ENCODE data around the gene CD19.
"Not testable (repeated sequence)": the region's sequence is repeated elsewhere in the genome, so short reads cannot be mapped to it uniquely, and the experiment has no call there.

The CD19 gene

DNA sequence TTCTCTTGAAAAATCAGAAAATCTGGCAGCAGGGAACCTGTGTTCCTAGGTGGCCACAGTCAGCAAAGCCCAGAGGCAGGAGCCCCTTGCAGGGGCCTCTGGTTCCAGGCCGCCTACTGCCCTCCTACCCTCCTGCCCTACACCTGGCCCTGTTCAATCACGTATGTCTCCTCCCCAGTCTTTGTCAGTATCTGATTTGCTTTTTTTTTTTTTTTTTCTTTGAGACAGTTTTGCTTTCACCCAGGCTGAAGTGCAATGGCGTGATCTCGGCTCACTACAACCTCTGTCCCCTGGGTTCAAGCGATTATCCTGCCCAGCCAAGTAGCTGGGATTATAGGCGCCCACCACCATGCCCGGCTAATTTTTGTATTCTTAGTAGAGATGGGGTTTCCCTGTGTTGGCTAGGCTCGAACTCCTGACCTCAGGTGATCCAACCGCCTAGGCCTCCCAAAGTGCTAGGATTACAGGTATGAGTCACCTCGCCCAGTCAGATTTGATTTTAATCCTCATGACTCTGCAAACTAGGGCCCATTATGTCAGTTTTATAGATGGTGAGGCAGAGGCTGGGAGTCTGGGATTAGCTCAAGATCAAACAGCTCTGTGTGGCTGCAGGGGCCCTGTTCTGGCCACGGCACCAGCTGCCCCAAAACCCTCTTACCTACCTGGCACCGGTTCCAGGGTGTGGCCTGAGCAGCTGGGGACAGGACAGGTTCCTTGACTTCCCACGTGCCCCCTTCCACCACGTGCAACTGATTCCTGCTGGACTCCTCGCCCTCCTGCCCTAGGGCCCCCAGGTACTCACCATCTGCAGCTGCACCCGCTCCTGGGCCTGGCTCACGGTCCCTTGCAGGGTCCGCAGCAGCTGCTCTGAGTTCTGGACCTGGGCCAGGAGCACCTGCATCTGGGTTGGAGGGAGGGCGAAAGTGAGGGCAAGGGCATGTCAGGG is 21.4 kb upstream of the CD19 start:
- no peak for DNase-seq (ENCODE audit: low read depth)

DNA sequence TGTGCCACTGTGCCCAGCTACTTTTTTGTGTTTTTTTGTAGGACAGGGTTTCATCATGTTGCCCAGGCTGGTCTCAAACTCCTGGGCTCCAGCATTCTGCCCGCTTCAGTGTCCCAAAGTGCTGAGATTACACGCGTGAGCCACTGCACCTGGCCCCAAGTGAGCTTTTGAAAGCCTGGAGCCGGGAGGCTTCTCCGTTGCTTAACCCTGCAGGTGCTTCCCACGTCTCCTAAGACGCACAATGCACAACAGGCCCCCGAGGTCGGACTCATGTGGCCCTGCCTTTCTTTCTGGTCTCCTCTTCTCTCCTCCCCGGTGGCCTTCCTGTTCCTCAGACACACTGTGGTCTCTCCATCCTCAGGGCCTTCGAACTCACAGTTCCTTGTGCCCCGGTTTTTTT is 19.2 kb upstream of the CD19 start:
- no peak for DNase-seq (ENCODE audit: low read depth)

DNA sequence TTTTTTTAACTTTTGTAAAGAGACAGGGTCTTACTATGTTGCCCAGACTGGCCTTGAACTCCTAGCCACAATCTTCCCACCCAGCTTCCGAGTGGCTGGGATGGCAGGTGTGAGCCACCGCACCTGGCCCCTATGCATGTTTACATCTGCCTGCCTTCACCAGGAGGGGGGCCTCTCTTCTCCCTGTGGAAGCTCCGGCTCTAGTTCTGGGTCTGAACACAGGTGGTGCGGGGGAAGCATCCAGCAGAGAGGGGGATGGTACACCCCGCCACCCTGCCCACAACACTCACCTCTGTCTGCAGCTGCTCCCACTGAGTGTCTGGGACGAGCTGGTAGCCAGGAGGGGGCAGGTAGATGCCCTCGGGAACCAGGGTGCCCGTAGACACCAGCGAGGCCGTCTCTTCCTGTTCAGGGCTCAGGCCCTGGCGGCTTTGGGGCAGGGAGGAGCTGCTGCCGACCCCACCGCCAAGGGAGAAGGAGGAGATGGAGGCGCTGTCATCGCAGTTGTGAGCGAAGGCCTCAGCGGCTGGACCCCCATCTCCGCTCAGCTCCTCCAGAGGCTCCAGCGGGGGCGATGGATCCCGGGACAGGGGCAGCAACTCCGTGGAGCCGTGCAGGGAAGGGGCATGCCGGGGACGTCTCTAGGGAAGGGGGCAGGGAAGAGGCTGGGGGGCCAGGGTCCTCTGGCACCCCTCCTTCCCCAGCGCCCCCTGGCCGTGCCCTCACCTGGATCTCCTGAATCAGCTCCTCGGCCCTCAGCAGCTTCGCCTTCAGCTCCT is 17.6 kb upstream of the CD19 start:
- DNase-seq (ENCODE audit: low read depth), result no peak

GRCh38 chr16:28915181-28915580 is 16.6 kb upstream of the CD19 start:
- DNase-seq (ENCODE audit: low read depth), result peak; percentile 54

DNA sequence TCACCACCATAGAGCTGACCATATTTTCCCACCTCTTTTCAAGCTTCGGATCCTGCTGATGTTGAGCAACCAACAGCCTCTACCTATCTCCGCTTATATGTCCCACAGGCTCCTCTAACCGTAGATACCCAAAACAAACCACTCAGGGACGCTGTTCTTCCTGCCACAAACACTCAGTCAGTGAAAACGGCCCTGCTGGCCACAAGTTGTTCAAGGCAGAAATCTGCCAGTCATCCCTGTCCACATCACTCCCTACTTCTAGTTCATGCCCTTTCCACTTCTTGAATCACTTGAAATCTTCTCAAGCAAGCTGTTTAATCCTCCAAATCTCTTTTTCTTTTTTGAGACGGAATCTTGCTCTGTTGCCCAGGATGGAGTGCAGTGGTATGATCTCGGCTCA is 14.7 kb upstream of the CD19 start:
- DNase-seq (ENCODE audit: low read depth), result no peak

GRCh38 chr16:28918698-28919097 is 13.1 kb upstream of the CD19 start:
- DNase-seq (ENCODE audit: low read depth), result no peak

DNA sequence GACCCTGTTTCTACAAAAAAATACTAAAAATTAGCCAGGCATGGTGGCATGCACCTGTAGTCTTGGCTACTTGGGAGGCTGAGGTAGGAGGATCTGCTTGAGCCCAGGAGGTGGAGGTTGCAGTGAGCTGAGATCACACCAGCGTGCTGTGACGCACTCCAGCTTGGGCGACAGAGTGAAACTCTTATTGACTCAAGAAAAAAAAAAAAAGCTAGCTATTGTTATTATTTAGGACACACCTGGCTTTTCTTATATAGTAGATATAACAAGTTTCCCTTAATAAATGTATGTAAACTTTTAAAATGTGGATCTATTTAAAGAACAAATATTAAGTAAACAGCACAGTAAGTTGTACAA is 8.6 kb upstream of the CD19 start:
- DNase-seq (ENCODE audit: low read depth), result no peak

- no peak for DNase-seq (ENCODE audit: low read depth)
Measured at GRCh38 chr16:28923652-28924398, 7.9 kb upstream of the CD19 start.

DNA sequence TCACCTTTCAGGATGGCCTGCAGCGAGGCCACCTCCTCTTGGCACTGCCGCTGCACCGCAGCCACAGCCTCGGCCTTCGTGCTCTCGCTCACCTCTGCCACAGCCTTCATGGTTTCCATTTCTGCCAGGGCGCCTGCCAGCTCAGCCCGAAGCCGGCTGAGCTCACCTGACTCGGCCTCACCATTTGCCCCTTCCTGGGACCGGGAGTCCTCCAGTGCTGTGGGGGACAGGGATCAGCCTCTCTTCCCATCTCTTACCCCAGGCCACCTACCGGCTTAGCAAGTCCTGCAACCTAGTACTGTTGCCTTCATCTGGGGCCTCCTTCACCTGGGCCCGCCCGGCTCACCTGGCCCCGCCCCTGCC is 7.4 kb upstream of the CD19 start:
- DNase-seq (ENCODE audit: low read depth), result no peak

- DNase-seq (ENCODE audit: low read depth), result no peak
Measured at GRCh38 chr16:28924762-28925385, 6.9 kb upstream of the CD19 start, which contains the start of gene RABEP2. Gene RABEP2 (minus strand): TSS chr16:28925238. CDS start chr16:28925163, 75 bp downstream.

DNA sequence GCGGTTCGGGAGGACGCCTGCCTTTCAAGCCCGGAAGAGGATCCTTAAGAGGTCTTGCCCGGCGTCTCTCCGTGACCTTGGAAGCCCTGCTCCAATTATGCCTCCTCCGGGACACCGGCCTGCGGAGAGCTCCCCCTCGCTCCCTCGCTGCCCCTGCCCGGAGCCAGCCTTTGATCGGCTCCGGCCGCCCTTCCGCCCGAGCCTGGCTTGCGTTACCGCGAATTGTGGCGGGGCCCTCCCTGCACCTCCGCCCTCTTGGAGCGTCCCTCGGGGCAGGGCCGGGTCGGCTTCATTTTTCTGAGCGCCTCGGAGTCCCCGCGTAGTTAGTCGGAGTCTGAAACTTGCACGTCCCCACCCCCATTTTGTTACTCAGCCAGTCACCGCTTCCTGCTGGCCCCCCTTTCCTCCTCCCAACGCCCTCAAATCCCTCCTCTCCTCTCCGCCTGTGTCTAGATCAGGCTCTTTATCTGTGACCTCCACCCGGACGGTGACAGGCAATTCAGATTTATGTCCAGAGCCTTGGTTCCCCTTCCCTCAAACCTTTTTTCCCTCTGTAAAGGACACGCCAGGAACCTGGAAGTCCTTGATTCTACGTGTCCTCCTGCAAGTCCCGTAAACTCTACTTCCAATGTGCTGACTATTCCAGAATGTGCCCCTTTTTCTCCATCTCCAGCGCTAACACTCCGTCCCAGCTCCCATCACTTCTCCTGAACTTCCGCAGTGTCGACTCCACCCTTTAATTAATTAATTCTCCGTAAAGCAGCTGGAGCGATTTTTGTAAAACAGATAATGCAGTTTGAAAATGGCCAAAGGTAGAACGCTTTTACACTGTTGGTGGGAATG is 6.2 kb upstream of the CD19 start:
- peak; percentile 38 for DNase-seq (ENCODE audit: low read depth)

GRCh38 chr16:28926284-28926683 is 5.5 kb upstream of the CD19 start:
- DNase-seq (ENCODE audit: low read depth), result not testable (repeated sequence)

- DNase-seq (ENCODE audit: low read depth), result no peak
Measured at GRCh38 chr16:28927815-28928214, 4.0 kb upstream of the CD19 start.

DNA sequence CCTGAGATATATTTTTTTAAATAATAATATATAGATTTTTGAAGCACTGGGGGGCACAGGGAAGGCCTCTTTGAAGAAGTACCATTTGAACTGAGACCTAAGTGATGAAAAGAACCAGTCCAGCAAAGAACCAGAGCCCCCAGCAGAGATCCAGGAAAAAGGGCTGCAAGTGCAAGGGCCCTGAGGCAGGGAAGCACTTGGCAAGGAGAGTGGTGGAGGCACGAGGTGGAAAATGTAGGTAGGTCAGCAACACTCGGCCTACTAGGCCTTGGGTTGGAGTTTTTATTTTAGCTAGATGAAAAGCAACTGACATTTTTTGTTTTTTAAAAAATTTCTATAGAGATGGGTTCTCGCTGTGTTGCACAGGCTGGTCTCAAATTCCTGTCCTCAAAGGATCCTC is 1.6 kb upstream of the CD19 start:
- DNase-seq (ENCODE audit: low read depth), result no peak

GRCh38 chr16:28930652-28931051 is 1.1 kb upstream of the CD19 start:
- DNase-seq (ENCODE audit: low read depth), result no peak

DNA sequence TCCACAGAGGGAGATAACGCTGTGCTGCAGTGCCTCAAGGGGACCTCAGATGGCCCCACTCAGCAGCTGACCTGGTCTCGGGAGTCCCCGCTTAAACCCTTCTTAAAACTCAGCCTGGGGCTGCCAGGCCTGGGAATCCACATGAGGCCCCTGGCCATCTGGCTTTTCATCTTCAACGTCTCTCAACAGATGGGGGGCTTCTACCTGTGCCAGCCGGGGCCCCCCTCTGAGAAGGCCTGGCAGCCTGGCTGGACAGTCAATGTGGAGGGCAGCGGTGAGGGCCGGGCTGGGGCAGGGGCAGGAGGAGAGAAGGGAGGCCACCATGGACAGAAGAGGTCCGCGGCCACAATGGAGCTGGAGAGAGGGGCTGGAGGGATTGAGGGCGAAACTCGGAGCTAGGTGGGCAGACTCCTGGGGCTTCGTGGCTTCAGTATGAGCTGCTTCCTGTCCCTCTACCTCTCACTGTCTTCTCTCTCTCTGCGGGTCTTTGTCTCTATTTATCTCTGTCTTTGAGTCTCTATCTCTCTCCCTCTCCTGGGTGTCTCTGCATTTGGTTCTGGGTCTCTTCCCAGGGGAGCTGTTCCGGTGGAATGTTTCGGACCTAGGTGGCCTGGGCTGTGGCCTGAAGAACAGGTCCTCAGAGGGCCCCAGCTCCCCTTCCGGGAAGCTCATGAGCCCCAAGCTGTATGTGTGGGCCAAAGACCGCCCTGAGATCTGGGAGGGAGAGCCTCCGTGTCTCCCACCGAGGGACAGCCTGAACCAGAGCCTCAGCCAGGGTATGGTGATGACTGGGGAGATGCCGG is 769 bp downstream of the CD19 start:
- no peak for DNase-seq (ENCODE audit: low read depth)

DNA sequence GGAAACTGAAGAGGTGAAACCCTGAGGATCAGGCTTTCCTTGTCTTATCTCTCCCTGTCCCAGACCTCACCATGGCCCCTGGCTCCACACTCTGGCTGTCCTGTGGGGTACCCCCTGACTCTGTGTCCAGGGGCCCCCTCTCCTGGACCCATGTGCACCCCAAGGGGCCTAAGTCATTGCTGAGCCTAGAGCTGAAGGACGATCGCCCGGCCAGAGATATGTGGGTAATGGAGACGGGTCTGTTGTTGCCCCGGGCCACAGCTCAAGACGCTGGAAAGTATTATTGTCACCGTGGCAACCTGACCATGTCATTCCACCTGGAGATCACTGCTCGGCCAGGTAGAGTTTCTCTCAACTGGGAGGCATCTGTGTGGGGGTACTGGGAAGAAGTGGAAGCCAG is 1.4 kb downstream of the CD19 start:
- no peak for DNase-seq (ENCODE audit: low read depth)

DNA sequence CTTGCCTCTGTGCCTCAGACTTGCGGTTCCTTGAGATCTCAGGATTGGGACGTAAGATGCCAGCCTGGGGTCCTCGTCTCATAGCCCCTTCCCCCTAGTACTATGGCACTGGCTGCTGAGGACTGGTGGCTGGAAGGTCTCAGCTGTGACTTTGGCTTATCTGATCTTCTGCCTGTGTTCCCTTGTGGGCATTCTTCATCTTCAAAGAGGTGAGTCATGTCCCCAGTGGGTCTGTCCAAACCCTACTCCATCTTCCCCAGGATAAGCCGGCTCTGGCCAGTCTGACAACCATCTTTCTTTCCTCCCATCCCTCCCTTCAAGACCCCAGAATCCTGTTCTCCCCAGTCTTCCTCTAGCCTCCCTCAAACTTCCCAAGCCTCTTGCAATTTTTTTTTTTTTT is 3.6 kb downstream of the CD19 start:
- no peak for DNase-seq (ENCODE audit: low read depth)

GRCh38 chr16:28935924-28936783 is 4.4 kb downstream of the CD19 start:
- DNase-seq (ENCODE audit: low read depth), result no peak
